ENCODE results near the gene IL21. TPM values are rescaled to one million over a fixed set of nuclear protein-coding genes. Genes with fewer than 3 reads are reported as not detected.

Gene IL21
- total and polyA plus RNA-seq, 12 donors = not detected

GRCh38 chr4:122622400-122622799 is 1.5 kb upstream of the IL21 start:
- no peaks in the 10 kb centered on the region for H3K36me3 ChIP-seq
- no peaks in the 10 kb centered on the region for H3K4me1 ChIP-seq
- H3K4me3 ChIP-seq = no peak overlapping the region
- H3K27me3 ChIP-seq = no peaks in the 10 kb centered on the region
- ATAC-seq (no peak), DNase-seq (no peak)
- H3K27ac ChIP-seq = no peak overlapping the region
- no peak for TF ChIP-seq CTCF (IDR thresholded peaks at IDR 0.05)
- H3K9me3 ChIP-seq = no peaks in the 10 kb centered on the region
- intact Hi-C loops (cut with DNase I) = no loop called here
- WGBS, 2 donors = 67 to 82% methylated on average over 3 of the region's 3 CpGs

- Histone ChIP-seq H3K4me1 (no peaks in the 10 kb centered on the region), H3K27ac (no peak overlapping the region), H3K36me3 (no peaks in the 10 kb centered on the region), H3K9me3 (no peaks in the 10 kb centered on the region), H3K27me3 (peaks cover 0 to 4% (median 0%) of the 10 kb centered on the region in 7 donors), H3K4me3 (no peak overlapping the region)
- ATAC-seq = no peak
- intact Hi-C loops (cut with DNase I) = no loop called here
- 91 to 97% methylated on average over 2 of the region's 2 CpGs for WGBS, 2 donors
- TF ChIP-seq CTCF (IDR thresholded peaks at IDR 0.05) = no peak
- DNase-seq = no peak
Observed at GRCh38 chr4:122619611-122620010, 1.3 kb downstream of the IL21 start.

- intact Hi-C loops (cut with DNase I) = no loop called here
- Histone ChIP-seq H3K9me3 (no peaks in the 10 kb centered on the region), H3K4me1 (no peaks in the 10 kb centered on the region), H3K4me3 (no peak overlapping the region), H3K27ac (no peak overlapping the region), H3K27me3 (peaks cover 0 to 4% (median 0%) of the 10 kb centered on the region in 7 donors), H3K36me3 (no peaks in the 10 kb centered on the region)
- 76 to 79% methylated on average over 7 of the region's 7 CpGs for WGBS, 2 donors
- no peak for DNase-seq
- no peak for ATAC-seq
- TF ChIP-seq CTCF (IDR thresholded peaks at IDR 0.05) = no peak
Observed at GRCh38 chr4:122617597-122618593, 3.0 kb downstream of the IL21 start.

- H3K27ac ChIP-seq = no peak overlapping the region
- intact Hi-C loops (cut with DNase I) = no loop called here
- peaks cover 0 to 4% (median 0%) of the 10 kb centered on the region in 7 donors for H3K27me3 ChIP-seq
- WGBS, 2 donors = 76 to 79% methylated on average over 6 of the region's 6 CpGs
- ATAC-seq (no peak), DNase-seq (no peak)
- no peaks in the 10 kb centered on the region for H3K9me3 ChIP-seq
- TF ChIP-seq CTCF (IDR thresholded peaks at IDR 0.05) = no peak
- no peak overlapping the region for H3K4me3 ChIP-seq
- no peaks in the 10 kb centered on the region for H3K36me3 ChIP-seq
- no peaks in the 10 kb centered on the region for H3K4me1 ChIP-seq
Observed at GRCh38 chr4:122616915-122617596, 3.8 kb downstream of the IL21 start.

All from heart right ventricle (tissue), 16 donors.